G401 (cell line): ENCODE data around the gene TP63. TPM values are rescaled to one million over a fixed set of nuclear protein-coding genes. Genes with fewer than 3 reads are reported as not detected.

Experiments used
- DNase-seq: peaks from one replicate; pipeline ENCODE4 v3.0.0-alpha.2; 2015; ENCODE audit warnings: low spot score
- in situ Hi-C: cut with HindIII; loops from 2 replicates; pipeline ENCODE4 v1.10.0; 2016; ENCODE audit warnings: low sequenced_read_pairs, mixed read lengths
- total RNA-seq: library from RNA; depleted of rRNA; stranded (reverse); fragments of >200 nt; shearing (Covaris generic); gene quantifications from 2 replicates; pipeline ENCODE4 v1.2.3, GENCODE V29; 2014

TP63 gene
- total RNA-seq, 1 experiment from 2014 or later, result not detected

DNA sequence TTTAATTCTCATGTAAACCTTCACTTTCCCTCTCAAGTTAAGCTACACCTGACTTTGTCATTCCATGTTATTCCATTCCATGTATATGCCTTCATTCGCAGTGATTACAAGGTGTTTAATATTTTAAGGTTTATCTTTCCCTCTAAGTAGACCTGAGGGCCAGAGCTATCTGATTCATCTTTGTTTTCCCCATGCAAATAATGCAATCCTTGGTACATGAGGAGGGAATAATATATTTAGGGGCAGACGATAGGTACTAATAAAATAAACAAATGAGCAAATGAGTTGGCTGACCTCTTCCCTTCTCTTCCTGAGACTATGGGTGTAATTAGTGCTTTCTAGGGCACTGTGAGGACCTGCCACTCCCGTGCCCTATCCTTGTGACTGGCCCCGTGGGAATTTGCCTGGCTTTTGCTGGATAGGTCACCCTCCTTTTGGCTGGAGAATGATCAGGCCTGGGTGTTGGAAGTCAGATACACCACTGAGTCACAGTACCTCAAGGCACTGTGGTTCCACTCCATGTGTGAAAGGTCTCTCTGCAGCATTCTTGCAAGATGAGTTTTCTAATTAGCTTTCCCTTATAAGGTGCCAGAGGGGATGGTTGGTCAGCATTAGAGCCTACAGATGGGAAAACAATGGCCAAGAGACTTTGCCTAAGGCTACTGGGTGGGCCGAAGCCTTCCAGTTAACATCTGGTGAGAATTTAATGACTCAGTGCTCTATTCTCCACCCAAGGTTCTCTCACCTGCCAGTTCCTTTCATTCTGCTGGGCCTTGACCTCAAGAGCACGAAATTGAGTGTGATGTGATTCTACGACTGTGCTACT, 306.3 kb downstream of the TP63 start:
- DNase-seq, result no peak
- in situ Hi-C loops, result no loop called here

DNA sequence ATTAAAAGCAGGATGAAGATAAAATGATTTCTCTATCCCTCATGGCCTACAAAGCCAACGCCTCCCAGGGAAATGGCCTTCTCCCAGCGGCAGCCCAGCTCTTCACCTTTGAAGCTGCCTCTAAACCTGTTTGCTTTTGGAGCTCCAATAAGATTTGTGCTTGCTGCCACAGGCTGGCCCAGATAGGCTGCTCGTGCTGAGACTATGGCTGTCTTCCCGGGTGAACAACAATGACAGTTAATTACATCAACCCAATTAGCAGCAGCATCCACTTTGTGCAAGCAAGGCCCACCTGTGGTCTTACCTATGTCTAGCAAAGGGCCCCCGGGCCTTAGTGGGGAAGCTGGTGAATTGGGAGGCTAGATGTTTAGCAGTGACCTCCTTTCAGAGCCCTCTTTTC, 309.9 kb downstream of the TP63 start:
- peak; percentile 32 for DNase-seq
- in situ Hi-C loops, result no loop called here

DNA sequence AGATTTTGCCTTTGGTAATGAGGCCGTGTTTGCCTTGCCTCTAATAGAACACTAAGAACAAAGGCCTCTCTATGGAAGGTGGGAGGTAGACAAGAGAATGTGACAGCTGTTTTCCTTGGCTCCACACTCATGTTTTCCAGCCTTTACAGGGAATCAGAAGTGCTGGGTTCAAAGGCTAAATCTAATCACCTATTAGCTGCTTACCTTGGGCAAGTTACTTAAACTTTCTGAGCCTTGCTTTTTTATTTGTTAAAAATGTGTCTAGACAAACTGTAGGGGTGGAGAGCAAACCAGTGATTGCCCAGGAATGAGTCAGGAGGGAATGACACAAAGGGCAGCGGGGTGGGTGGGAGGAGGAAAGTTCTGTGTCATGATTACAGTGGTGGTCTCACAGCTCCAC, 310.5 kb downstream of the TP63 start:
- in situ Hi-C loops, result no loop called here
- DNase-seq, result no peak

DNA sequence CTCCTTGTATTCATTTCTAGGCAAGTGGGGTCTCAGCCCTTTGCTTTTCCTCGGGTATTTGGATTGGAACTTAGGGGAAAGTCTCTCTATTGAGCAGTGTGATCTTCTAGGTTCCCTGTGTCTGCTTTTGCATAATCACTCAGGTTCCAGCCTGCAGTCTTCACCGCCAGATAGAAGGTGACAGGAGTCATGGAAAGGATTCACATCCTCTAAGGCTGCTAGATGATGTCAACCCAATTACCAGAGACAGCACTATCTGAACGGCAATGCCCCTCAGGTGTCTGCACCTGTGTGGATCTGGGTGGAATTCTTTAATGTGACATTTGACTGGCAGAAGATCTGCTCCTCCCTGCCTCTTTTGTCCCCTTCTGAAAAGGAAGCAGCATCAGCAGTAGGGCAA, 311.8 kb downstream of the TP63 start:
- no peak for DNase-seq
- in situ Hi-C loops, result no loop called here

DNA sequence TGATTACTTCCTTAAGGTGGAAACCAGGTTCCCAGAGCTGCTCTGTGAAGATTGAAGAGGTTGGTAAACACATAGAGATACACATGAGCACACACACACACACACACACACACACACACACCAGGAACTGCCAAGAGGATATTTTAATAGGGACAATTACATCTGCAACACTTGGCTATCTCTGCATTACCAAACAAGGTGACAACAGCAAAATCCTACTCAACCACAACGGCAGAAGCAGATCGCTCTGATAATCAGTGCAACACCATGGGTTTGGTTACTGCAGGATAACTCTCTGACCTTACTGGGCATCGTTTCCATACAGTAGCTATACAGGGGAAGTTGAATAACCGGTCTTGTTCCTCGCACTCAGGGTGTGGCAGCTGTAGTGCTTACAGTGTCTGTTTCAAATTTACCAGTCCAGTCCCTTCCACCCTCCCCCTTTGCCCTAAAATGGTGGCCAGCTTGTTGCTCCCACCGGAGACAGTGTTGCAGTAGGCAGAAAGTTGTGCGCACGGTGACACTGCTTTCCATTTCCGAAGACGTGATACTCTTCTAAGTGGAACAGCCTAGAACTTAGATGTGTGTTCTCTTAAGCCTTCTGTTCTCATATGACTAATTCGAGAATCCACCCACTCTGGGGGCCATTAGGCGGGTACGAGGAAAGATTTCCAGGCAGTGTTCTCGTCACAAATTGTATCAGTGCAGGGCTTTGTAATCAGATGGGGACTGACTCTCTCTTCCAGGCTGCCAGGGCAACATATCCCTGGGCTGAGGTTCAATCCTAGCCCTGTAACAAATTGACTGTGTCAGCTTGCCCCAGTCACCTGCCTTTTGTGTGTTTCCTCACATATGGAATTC, 313.3 kb downstream of the TP63 start:
- in situ Hi-C loops, result no loop called here

DNA sequence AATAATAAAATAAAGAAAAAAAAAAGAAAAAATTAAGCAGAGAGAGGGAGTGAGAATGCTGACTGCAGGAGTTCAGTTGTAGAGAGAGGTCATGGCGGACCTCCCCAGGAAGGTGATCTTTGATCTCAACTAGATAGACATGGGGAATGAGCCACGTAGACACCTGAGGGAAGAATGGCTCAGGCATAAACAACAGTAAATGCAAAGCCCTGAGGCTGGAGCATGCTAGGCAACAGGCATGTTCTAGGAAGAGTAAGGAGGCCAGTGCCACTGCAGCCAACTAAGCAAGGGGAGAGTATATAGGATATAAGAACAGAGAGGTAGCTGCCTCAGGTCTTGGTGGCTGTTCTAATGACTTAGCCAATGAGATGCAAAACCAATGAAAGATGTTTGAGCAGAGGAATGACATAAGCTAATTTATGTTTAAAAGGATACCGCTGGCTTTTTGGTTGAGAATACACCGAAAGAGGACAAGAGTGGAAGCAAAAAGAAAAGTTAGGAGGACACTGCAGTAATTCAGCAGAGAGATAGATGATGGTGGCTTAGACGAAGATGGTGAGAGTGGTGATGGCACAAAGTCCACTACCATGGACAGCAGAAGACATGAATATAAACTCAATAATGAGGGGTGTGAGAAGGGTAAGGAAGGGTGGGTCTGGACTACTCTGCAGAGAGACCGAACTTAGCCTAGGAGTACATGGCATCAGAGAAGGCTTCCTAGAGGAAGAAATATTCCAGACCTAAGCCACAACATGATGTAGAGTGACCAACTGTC, 314.9 kb downstream of the TP63 start:
- DNase-seq, result no peak
- in situ Hi-C loops, result no loop called here

More for the DNA sequence above, 313.3 kb downstream of the TP63 start:
- no peak for DNase-seq
